Keratinocyte (primary cell): ENCODE measurements around the gene NTNG1. TPM values are rescaled to one million over a fixed set of nuclear protein-coding genes. Genes with fewer than 3 reads are reported as not detected.

ENCODE experiments used
- DNase-seq: peaks from one replicate; pipeline ENCODE4 v3.0.0-alpha.2; 2011; ENCODE audit warnings: low read depth, missing footprints, low spot score
- FAIRE-seq: peaks from 2 replicates; lab custom pipeline; 2011; peaks lifted over from hg19 to GRCh38; lab: Jason Lieb, UNC
- H2AFZ ChIP-seq: 2 replicates; pipeline ENCODE4 v1.6.0; 2012; ENCODE audit warnings: low read length, control low read depth, inconsistent platforms; ENCODE audit not compliant: control insufficient read depth
- H3K27ac ChIP-seq: 2 replicates; pipeline ENCODE4 v1.5.1; 2011; ENCODE audit warnings: low read length; ENCODE audit not compliant: control insufficient read depth, insufficient read depth
- H3K27me3 ChIP-seq: 3 replicates; pipeline ENCODE4 v1.6.0; 2011; ENCODE audit warnings: low read length; ENCODE audit not compliant: control insufficient read depth, insufficient read depth; ENCODE audit errors: extremely low read depth
- H3K36me3 ChIP-seq, 2 experiments: 2 replicates in 1 of 2; 3 replicates in 1 of 2; pipeline ENCODE4 v1.5.1; 2011; ENCODE audit warnings: low read length in 2 of 2, mild to moderate bottlenecking in 1 of 2; ENCODE audit not compliant: control insufficient read depth in 2 of 2, insufficient read depth in 2 of 2; ENCODE audit errors: extremely low read depth in 1 of 2
- H3K4me1 ChIP-seq: 3 replicates; pipeline ENCODE4 v1.5.1; 2011; ENCODE audit warnings: low read length; ENCODE audit not compliant: control insufficient read depth, insufficient read depth; ENCODE audit errors: extremely low read depth
- H3K4me2 ChIP-seq: 3 replicates; pipeline ENCODE4 v1.6.0; 2011; ENCODE audit warnings: low read depth, low read length; ENCODE audit not compliant: control insufficient read depth, insufficient read depth; ENCODE audit errors: extremely low read depth
- H3K4me3 ChIP-seq, 3 experiments: fragments of 200-600 bp in 1 of 3; sonication (generic) in 1 of 3; 2 replicates in 2 of 3; 3 replicates in 1 of 3; pipeline ENCODE4 v1.5.1; 2011 to 2016; ENCODE audit warnings: low read length in 3 of 3, mild to moderate bottlenecking in 3 of 3, control low read depth in 2 of 3, inconsistent platforms in 1 of 3, low read depth in 1 of 3, mixed read lengths in 1 of 3, mixed run types in 1 of 3, moderate library complexity in 1 of 3; ENCODE audit not compliant: control insufficient read depth in 2 of 3, insufficient read depth in 2 of 3; ENCODE audit errors: extremely low read depth in 1 of 3
- H3K79me2 ChIP-seq: 2 replicates; pipeline ENCODE4 v1.6.0; 2012; ENCODE audit warnings: low read length; ENCODE audit not compliant: control insufficient read depth, insufficient read depth
- H3K9ac ChIP-seq: 3 replicates; pipeline ENCODE4 v1.6.0; 2011; ENCODE audit warnings: low read length; ENCODE audit not compliant: control insufficient read depth, insufficient read depth; ENCODE audit errors: extremely low read depth
- H3K9me1 ChIP-seq: 3 replicates; pipeline ENCODE4 v1.6.0; 2011; ENCODE audit warnings: low read length; ENCODE audit not compliant: control insufficient read depth, insufficient read depth; ENCODE audit errors: extremely low read depth
- H3K9me3 ChIP-seq: 2 replicates; pipeline ENCODE4 v1.5.1; 2012; ENCODE audit warnings: low read depth, low read length; ENCODE audit not compliant: control insufficient read depth
- H4K20me1 ChIP-seq: 3 replicates; pipeline ENCODE4 v1.6.0; 2011; ENCODE audit warnings: low read length; ENCODE audit not compliant: control insufficient read depth, insufficient read depth; ENCODE audit errors: extremely low read depth
- CTCF ChIP-seq, 3 experiments: IDR thresholded peaks in 1 of 3; conservative IDR thresholded peaks in 1 of 3; optimal IDR thresholded peaks in 1 of 3; 2 replicates in 2 of 3; 3 replicates in 1 of 3; pipeline versions ENCODE3 to v1.5.1; 2011; ENCODE audit warnings: low read length in 3 of 3, mild to moderate bottlenecking in 3 of 3, moderate library complexity in 2 of 3, control low read depth in 1 of 3, inconsistent platforms in 1 of 3; ENCODE audit not compliant: insufficient read depth in 2 of 3; ENCODE audit errors: extremely low read depth in 1 of 3
- EZH2 ChIP-seq: IDR thresholded peaks from one replicate; pipeline ENCODE4 v1.6.1; 2012; ENCODE audit warnings: inconsistent platforms, mild to moderate bottlenecking, low read length, moderate library complexity
- dilution Hi-C: fragments of 300-500 bp; cut with MboI; formaldehyde crosslinking; loops from one replicate; pipeline ENCODE4 v1.7.0; 2020; ENCODE audit warnings: low sequenced_read_pairs; ENCODE audit not compliant: extremely low pct_ligation_motif_present
- polyA plus RNA-seq, 5 experiments: library from polyadenylated mRNA; depleted of rRNA in 3 of 5; stranded (reverse) in 3 of 5; stranded (forward) in 1 of 5; unstranded in 1 of 5; fragments of >200 nt; gene quantifications; 1 replicate in 1 of 5; 2 replicates in 3 of 5; 3 replicates in 1 of 5; pipeline versions ENCODE4 v1.2.1 to v1.2.3, GENCODE V29; 2011 to 2012; ENCODE audit warnings: missing spikeins in 2 of 5, low read depth in 1 of 5, low replicate concordance in 1 of 5

NTNG1 gene
- polyA plus RNA-seq, 1 donor (not counting 4 experiments of a cell fraction or from before 2014, with no cell fraction given) = 8.1 TPM

- FAIRE-seq = no peak
- peaks cover 2% of the 10 kb centered on the region for H3K9me1 ChIP-seq
- no peaks in the 10 kb centered on the region for H3K9me3 ChIP-seq
- TF ChIP-seq CTCF (optimal IDR thresholded peaks at IDR 0.05 in 1 of 3, IDR thresholded peaks at IDR 0.05 in 1 of 3, conservative IDR thresholded peaks at IDR 0.05 in 1 of 3; ENCODE audit: extremely low read depth in 1 of 3, insufficient read depth in 2 of 3, low read length in 3 of 3) (no peak), EZH2 (no peak)
- no peaks in the 10 kb centered on the region for H3K27me3 ChIP-seq
- no peaks in the 10 kb centered on the region for H3K79me2 ChIP-seq
- H3K9ac ChIP-seq = no peak overlapping the region
- no peak overlapping the region for H3K4me2 ChIP-seq
- no peaks in the 10 kb centered on the region for H3K4me1 ChIP-seq
- H2AFZ ChIP-seq = no peak overlapping the region
- DNase-seq = no peak
- no peak overlapping the region for H3K4me3 ChIP-seq
- H3K36me3 ChIP-seq = no peaks in the 10 kb centered on the region
- dilution Hi-C loops = no loop called here
- no peak overlapping the region for H3K27ac ChIP-seq
- no peaks in the 10 kb centered on the region for H4K20me1 ChIP-seq
These were observed 59.8 kb downstream of the NTNG1 start for GRCh38 chr1:107200631-107201030.

- Histone ChIP-seq H4K20me1 (no peaks in the 10 kb centered on the region), H3K27me3 (no peaks in the 10 kb centered on the region), H3K27ac (no peak overlapping the region), H3K4me3 (no peak overlapping the region), H3K4me1 (no peaks in the 10 kb centered on the region), H3K9me1 (peaks cover 2% of the 10 kb centered on the region), H3K9ac (no peak overlapping the region), H3K36me3 (no peaks in the 10 kb centered on the region), H3K9me3 (no peaks in the 10 kb centered on the region), H3K79me2 (no peaks in the 10 kb centered on the region), H2AFZ (no peak overlapping the region), H3K4me2 (no peak overlapping the region)
- FAIRE-seq (no peak), DNase-seq (no peak)
- no peak for TF ChIP-seq CTCF (optimal IDR thresholded peaks at IDR 0.05 in 1 of 3, IDR thresholded peaks at IDR 0.05 in 1 of 3, conservative IDR thresholded peaks at IDR 0.05 in 1 of 3; ENCODE audit: extremely low read depth in 1 of 3, insufficient read depth in 2 of 3, low read length in 3 of 3)
- dilution Hi-C loops = no loop called here
These were observed 61.2 kb downstream of the NTNG1 start for GRCh38 chr1:107202007-107202406.
